ENCODE data around the gene PITPNC1.
"Not testable (repeated sequence)": the region's sequence is repeated elsewhere in the genome, so short reads cannot be mapped to it uniquely, and the experiment has no call there.

Gene PITPNC1

DNA sequence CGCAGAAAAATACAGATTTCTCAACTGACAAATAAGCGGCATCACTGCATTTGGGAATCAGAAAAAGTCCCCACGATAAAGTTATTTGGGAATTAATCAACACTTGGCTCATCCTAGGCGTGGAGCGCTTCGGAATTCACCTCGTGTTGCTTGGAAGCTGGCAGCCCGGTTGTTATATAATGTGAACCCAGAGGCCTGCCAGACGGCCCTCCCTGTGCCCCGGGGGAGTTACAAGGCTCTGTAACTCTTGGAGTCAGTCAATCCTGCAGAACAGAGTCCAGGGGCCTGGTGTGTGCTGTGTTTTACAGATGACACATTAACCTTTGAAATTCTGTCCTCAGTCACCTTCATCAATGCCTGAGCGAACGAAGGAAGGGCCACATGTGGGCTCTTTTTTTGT, 111.1 kb downstream of the PITPNC1 start:
- DNase-seq (ENCODE audit: low spot score), result peak; percentile 63

- DNase-seq (ENCODE audit: low spot score), result no peak
Observed at GRCh38 chr17:67488768-67489167, 111.7 kb downstream of the PITPNC1 start.

DNA sequence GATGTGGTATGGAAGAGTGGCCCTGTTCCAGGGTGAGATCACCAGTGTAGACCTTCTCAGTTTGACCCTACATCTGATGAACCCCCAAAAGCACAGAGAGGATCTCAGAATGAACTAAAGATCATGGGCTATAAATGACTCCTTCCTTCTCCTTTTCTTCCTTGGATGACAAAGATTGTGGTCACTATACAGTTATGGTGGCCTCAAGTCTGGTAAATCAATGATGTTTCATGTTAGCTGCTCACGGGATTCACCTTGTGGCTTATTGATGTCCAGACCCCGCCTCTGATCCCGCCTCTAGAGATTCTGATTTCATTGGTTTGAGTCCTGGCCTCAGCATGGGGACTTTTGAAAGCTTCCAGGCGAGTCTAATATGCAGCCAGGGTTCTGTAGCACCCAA, 112.2 kb downstream of the PITPNC1 start:
- no peak for DNase-seq (ENCODE audit: low spot score)

DNA sequence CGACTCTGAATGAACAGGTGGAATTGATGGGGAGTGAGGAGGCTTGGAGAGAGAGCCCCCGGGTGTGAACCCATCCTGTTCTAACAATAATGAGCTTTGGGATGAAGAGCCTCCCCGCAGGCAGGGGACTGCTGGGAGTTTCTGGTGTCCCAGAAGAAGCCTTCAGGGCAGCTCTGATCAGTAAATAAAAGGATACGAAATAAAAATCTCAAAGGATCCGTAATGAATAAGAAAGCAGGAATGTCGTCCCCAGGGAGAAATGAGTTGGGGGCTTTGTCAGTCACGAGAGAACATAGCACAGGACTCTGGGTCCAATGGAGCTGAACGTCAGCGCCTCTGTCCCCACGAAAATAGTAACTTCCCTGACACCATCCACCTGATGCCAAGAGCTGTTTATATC, 113.4 kb downstream of the PITPNC1 start:
- DNase-seq (ENCODE audit: low spot score), result no peak

DNA sequence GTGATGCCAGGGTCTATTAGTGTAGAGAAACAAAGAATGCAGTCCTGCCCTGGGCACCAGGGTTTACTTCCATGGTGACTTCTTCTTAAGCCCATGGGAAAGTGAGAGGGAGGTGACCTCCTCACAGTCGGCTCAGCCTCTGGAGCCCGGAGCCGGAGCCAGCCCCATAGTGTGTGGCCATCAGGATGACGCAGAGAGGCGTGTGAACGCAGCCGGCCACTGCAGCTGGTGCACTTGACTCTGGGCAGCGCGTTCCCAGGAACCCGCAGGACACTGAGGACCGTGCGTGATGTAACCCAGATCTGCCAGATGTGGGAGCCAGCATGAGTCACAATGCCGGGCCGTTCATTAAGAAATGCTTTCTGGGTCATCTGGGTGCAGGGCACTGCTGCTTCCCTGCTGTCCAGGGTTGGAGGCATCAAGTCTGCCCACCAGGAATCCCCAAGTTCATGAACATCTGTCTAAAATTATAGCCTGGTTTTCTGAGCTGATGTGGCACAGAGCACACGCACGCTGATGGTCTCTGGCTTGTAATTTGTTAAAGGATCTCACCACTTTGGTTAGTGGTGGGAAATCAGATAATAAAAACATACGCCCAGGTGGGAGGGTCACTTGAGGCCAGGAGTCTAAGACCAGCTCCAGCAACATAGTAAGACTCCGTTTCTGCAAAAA, 114.1 kb downstream of the PITPNC1 start:
- peak; percentile 76 for DNase-seq (ENCODE audit: low spot score)

- no peak for DNase-seq (ENCODE audit: low spot score)
Observed at GRCh38 chr17:67491681-67492024, 114.6 kb downstream of the PITPNC1 start.

DNA sequence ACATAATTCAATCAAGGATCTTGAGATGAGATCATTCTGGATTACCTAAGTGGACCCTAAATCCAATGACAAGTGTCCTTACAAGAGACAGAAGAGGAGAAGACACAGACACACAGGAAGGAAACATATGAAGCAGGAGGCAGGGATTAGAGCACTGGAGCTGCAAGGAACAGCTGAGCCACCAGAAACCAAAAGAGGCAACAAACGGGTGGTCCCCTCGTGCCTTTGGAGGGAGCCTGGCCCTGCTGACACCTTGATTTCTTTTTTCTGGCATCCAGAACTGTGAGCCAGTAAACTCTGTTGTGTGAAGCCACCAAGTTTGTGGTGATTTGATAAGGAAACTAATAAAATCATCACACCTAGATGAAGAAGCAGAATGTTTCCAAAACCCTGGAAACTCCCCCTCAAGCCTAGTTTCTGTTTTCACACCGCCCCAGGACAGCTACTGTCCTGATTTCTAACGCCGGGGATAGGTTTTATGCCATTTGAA, 115.2 kb downstream of the PITPNC1 start:
- DNase-seq (ENCODE audit: low spot score), result no peak

- no peak for DNase-seq (ENCODE audit: low spot score)
Observed at GRCh38 chr17:67492824-67493517, 115.9 kb downstream of the PITPNC1 start.

DNA sequence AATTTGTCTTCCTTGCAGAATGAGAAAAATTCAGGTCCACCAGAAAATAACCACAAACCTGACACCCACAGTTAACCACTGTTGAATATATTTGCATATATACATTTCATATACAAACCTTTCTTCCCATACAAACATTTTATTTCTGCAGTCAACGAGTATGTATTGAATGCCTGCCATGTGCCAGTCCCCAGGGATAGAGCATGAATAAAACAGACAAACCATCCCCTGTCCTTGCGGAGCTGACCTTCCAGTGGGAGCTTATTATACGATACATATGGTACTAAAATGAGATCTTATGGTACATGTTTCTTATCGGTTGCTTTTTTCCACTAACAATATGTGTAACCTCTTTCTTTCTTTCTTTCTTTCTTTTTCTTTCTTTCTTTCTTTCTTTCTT, 116.7 kb downstream of the PITPNC1 start:
- DNase-seq (ENCODE audit: low spot score), result no peak

DNA sequence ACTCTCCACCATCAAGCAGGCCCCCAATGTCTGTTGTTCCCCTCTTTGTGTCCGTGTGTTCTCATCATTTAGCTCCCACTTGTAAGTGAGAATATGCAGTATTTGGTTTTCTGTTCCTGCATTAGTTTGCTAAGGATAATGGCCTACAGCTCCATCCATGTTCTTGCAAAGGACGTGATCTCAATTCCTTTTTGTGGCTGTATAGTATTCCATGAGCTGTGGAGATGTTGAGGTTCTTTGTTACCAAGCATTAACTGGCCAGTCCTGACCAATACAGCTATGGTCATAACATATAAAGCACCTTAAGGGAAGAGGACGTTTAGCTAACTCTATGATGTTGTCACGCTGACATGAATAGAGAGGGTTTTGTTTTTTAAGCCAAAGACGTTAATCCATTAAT, 118.5 kb downstream of the PITPNC1 start:
- not testable (repeated sequence) for DNase-seq (ENCODE audit: low spot score)

- DNase-seq (ENCODE audit: low spot score), result no peak
Observed at GRCh38 chr17:67496286-67496685, 119.2 kb downstream of the PITPNC1 start.

DNA sequence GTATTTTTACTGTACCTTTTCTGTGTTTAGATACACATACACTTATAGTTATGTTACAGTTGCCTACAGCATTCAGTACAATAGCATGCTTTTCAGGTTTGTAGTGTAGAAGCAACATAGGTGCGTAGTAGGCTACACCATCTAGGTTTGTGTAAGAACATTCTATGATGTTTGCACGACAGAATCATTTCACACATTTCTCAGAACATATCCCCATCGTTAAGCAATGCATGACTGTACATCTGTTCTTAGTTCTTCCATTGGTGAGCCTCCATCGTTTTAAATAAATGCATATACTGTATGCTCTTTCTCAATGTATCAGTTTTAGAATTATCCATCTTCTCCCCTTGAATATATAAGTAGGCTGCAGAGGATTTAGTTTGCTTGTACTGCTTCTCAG, 122.6 kb downstream of the PITPNC1 start:
- DNase-seq (ENCODE audit: low spot score), result no peak

DNA sequence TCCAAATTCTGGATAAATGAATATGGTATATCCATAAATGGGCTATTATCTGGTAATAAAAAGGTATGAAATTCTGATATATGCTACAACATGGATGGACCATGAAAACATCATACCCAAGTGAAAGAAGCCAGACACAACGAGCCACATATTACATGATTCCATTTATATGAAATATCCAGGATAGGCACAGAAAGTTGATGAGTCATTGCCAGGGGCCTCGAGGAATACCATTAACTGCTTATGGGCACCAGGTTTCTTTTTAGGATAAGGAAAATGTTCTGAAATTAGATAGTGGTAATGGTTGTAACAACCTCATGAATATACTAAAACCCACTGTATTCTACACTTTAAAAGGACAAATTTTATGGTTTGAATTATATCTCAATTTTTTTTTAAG, 123.2 kb downstream of the PITPNC1 start:
- DNase-seq (ENCODE audit: low spot score), result no peak

- no peak for DNase-seq (ENCODE audit: low spot score)
Observed at GRCh38 chr17:67500677-67501300, 123.7 kb downstream of the PITPNC1 start.

DNA sequence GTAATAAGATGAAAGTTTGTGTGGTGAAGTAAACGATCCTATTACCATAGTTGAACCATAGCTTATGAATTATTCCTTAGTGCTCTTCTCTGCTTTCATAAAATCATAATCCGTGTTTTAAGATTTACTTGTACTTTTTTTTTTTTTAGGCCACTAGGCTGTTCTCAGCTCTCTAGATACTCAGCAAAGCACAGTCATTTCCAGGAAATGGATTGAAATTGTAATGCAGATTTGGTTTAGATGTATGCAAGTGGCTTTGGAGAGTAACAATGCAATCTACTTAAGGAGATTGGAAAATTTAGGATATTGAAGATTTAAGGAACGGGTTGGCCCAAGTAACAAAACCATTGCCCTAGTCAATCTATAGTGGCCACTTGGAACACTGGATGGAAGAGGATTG, 125.1 kb downstream of the PITPNC1 start:
- DNase-seq (ENCODE audit: low spot score), result no peak

DNA sequence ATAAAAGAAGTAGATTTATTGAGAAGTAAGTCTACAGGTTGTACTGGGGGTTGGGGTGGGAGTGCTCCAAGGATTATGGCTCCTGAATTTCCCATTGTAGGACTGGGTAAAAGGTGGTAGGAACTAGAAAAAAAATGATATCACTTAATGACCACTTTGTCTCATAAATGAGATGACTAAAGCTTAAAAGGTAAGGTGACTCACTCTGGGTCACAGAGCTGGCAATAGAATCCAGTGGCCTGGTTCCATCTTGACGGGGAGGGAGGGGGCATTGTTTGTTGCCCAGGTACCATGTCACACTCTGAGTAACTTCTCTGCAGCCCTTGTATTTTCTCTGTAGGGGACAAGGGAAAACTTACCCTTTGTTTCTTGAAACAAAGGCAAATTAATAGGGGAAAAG, 126.1 kb downstream of the PITPNC1 start:
- no peak for DNase-seq (ENCODE audit: low spot score)

- DNase-seq (ENCODE audit: low spot score), result no peak
Observed at GRCh38 chr17:67503739-67504138, 126.7 kb downstream of the PITPNC1 start.

GRCh38 chr17:67504182-67504581, 127.1 kb downstream of the PITPNC1 start:
- DNase-seq (ENCODE audit: low spot score), result no peak

GRCh38 chr17:67506966-67507365, 129.9 kb downstream of the PITPNC1 start:
- no peak for DNase-seq (ENCODE audit: low spot score)

DNA sequence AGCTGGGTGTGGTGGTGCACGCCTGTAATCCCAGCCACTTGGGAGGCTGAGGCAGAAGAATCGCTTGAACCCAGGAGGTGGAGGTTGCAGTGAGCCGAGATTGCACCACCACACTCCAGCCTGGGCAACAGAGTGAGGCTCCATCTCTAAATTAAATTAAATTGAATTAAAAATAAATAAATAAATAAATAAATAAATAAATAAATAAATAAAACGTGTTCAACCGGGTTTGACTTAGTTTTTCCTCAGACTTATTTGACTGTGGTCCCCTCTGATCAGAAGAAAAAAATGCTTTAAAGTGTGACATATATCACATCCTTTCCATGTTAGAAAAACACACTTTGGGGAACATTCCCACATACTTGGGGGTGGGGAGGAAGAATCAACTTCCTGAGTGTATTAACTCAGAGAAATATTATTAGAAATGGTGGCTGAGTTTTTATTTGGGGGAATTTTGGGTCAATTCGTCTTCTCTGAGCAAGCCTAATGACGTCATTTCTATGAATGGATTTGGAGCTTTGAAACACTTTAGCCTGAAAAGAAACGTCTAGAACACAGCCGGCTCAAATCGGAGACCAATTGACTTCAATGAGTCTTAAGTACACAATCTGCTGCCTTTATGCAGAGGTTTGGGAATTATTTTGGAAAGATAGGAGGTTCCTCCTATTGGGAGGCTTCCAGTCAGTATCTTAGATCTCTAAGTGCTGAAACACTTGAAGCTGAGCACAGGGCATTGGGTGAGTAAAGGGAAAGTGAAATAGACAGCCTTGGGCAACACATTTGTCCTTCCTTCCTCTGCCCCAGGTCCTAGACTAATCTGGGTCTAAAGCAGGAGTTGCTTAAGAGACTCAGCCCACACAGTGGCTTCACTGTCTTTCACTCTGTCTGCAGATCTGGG, 132.6 kb downstream of the PITPNC1 start:
- no peak for DNase-seq (ENCODE audit: low spot score)

DNA sequence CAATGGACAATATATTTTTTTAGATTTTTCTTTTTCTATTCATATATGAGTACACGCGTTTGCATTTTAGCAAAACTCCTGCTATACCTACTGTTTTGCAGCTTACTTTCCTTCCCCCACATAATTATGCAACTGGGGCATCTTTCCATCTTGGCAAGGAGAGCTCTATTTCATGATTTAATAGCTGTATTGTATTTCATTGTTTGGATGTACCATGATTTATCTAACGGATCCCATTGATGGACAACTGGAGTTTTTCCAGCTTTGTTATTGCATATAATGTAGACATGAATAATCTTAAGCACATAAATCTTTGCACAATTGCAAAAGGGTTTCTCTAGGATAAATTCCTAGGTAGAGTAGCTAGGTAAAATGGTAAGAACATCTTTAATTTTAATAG, 133.9 kb downstream of the PITPNC1 start:
- DNase-seq (ENCODE audit: low spot score), result no peak

GRCh38 chr17:67511804-67512203, 134.7 kb downstream of the PITPNC1 start:
- DNase-seq (ENCODE audit: low spot score), result no peak

Measured in putamen (tissue), 1 donor.